ENCODE data around the gene PAK3. TPM values are rescaled to one million over a fixed set of nuclear protein-coding genes. Genes with fewer than 3 reads are reported as not detected.

Gene PAK3
- total RNA-seq, 1 donor from 2014 or later, result 4.0 TPM

DNA sequence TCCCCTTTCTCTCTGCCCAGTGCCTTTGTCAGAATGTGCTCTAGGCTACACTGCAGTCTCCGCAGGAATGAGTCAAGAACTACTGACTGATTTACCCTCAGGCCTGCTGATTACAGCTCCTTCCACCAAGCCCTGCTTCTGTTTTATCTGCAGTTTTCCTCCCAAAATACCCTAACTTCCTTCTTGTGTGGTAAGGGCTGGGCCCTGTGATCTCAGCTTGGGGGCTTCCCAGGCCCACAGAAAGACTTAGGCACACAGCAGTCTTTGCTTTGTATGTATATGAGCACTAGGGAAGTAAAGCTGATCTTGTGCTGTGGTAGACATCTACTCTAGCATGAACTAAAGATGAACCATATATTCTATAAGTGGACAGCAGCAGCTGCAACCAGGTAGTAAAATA is 18.8 kb downstream of the PAK3 start:
- TF ChIP-seq, protein P1, sequence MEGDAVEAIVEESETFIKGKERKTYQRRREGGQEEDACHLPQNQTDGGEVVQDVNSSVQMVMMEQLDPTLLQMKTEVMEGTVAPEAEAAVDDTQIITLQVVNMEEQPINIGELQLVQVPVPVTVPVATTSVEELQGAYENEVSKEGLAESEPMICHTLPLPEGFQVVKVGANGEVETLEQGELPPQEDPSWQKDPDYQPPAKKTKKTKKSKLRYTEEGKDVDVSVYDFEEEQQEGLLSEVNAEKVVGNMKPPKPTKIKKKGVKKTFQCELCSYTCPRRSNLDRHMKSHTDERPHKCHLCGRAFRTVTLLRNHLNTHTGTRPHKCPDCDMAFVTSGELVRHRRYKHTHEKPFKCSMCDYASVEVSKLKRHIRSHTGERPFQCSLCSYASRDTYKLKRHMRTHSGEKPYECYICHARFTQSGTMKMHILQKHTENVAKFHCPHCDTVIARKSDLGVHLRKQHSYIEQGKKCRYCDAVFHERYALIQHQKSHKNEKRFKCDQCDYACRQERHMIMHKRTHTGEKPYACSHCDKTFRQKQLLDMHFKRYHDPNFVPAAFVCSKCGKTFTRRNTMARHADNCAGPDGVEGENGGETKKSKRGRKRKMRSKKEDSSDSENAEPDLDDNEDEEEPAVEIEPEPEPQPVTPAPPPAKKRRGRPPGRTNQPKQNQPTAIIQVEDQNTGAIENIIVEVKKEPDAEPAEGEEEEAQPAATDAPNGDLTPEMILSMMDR (IDR thresholded peaks at IDR 0.05; ENCODE audit: unreplicated experiment), result no peak
- Mint-ChIP-seq H3K4me1 (ENCODE audit: unreplicated experiment) (no peaks in the 10 kb centered on the region), H3K27me3 (ENCODE audit: unreplicated experiment) (no peaks in the 10 kb centered on the region), H3K27ac (ENCODE audit: unreplicated experiment) (no peak overlapping the region), H3K9me3 (ENCODE audit: unreplicated experiment) (no peaks in the 10 kb centered on the region), H3K4me3 (ENCODE audit: unreplicated experiment) (no peak overlapping the region), H3K36me3 (ENCODE audit: low read depth, unreplicated experiment) (no peaks in the 10 kb centered on the region)
- DNase-seq (ENCODE audit: low spot score), result no peak

DNA sequence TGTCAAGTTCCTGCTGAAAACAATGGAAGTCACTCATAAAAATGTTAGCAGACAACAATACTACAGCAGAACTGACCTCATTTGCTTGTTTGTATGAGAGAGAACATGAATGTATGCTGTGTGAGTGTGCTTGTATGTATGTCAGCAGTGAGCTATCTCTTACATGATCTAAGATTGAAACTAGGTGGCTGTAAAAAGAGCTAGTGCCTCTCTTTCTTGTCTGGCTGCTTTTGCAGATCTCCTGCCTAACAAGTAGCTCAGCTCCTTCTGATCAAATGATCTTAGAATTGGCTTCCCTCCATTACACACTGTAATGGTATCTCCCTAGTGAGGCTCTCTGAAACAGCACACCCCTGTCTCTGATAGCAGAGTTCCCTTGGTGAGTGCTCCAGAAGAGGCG is 20.7 kb downstream of the PAK3 start:
- no peaks in the 10 kb centered on the region for H3K36me3 Mint-ChIP-seq (ENCODE audit: low read depth, unreplicated experiment)
- no peaks in the 10 kb centered on the region for H3K4me1 Mint-ChIP-seq (ENCODE audit: unreplicated experiment)
- no peak overlapping the region for H3K4me3 Mint-ChIP-seq (ENCODE audit: unreplicated experiment)
- TF ChIP-seq, protein P1 (IDR thresholded peaks at IDR 0.05; ENCODE audit: unreplicated experiment), result no peak
- no peaks in the 10 kb centered on the region for H3K9me3 Mint-ChIP-seq (ENCODE audit: unreplicated experiment)
- no peaks in the 10 kb centered on the region for H3K27me3 Mint-ChIP-seq (ENCODE audit: unreplicated experiment)
- no peak overlapping the region for H3K27ac Mint-ChIP-seq (ENCODE audit: unreplicated experiment)
- DNase-seq (ENCODE audit: low spot score), result no peak

DNA sequence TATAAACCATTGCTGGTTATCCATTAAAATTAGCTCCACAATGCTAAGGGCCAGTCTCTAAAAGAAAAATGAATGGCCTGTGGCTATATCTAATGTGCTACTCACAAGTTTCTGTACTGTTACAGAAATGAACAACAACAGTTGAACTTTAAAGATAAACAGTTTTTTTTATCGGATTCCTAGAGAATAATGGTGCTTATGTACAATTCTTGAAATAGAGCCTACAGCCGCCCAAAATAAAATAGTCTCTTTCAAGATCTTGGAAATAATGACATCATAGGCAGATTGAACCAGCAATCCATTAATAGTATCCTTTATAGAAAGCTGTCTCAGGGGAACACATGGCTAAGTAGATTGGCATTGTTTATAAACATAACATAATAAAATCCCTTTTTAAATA is 23.4 kb downstream of the PAK3 start:
- no peak for DNase-seq (ENCODE audit: low spot score)
- H3K27me3 Mint-ChIP-seq (ENCODE audit: unreplicated experiment), result no peaks in the 10 kb centered on the region
- H3K4me1 Mint-ChIP-seq (ENCODE audit: unreplicated experiment), result no peaks in the 10 kb centered on the region
- TF ChIP-seq, protein P1 (IDR thresholded peaks at IDR 0.05; ENCODE audit: unreplicated experiment), result no peak
- no peaks in the 10 kb centered on the region for H3K9me3 Mint-ChIP-seq (ENCODE audit: unreplicated experiment)
- no peak overlapping the region for H3K27ac Mint-ChIP-seq (ENCODE audit: unreplicated experiment)
- no peak overlapping the region for H3K4me3 Mint-ChIP-seq (ENCODE audit: unreplicated experiment)
- no peaks in the 10 kb centered on the region for H3K36me3 Mint-ChIP-seq (ENCODE audit: low read depth, unreplicated experiment)

DNA sequence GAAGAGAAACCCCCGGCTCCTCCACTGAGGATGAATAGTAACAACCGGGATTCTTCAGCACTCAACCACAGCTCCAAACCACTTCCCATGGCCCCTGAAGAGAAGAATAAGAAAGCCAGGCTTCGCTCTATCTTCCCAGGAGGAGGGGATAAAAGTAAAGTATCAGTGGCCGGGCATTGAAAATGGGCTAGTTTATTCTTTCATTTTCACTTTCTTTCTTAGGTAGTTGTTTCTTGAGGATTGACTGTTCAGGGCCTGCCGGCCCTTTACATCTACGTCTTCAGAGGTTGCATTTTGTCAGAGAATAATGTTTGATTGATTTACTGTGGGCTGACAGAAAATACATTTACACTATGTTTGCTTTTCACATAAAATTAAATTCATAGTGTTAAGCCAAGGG is 27.1 kb downstream of the PAK3 start:
- H3K4me1 Mint-ChIP-seq (ENCODE audit: unreplicated experiment), result no peaks in the 10 kb centered on the region
- no peak overlapping the region for H3K27ac Mint-ChIP-seq (ENCODE audit: unreplicated experiment)
- no peak overlapping the region for H3K4me3 Mint-ChIP-seq (ENCODE audit: unreplicated experiment)
- H3K36me3 Mint-ChIP-seq (ENCODE audit: low read depth, unreplicated experiment), result no peaks in the 10 kb centered on the region
- DNase-seq (ENCODE audit: low spot score), result no peak
- H3K27me3 Mint-ChIP-seq (ENCODE audit: unreplicated experiment), result no peaks in the 10 kb centered on the region
- H3K9me3 Mint-ChIP-seq (ENCODE audit: unreplicated experiment), result no peaks in the 10 kb centered on the region
- TF ChIP-seq, protein P1 (IDR thresholded peaks at IDR 0.05; ENCODE audit: unreplicated experiment), result no peak

DNA sequence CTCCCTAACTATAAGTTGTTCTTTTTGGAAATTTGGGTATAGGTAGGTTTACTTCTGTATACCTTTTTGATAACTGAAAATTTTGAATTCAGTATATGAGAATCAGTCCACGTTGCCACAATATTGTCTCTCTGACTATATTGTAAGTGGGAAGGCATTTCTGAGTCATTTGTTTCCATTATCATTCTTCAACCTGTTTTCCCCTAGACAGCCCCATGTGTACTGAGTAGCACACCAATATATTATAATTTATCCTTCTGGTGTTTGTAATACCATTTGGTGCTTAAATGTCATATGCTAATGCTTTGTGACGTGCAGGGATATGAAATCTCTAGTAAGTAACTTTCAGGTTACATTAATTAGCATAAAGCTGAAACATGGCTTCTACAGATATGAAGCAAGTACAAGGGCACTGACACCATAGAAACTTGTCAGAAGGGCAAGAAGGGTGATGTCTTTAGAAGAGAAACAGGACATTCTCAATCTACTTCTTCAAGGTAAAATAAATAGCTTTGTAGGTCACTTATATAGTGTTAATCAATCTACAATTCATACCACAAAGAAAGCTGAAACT is 27.7 kb downstream of the PAK3 start:
- H3K4me1 Mint-ChIP-seq (ENCODE audit: unreplicated experiment), result no peaks in the 10 kb centered on the region
- DNase-seq (ENCODE audit: low spot score), result no peak
- H3K9me3 Mint-ChIP-seq (ENCODE audit: unreplicated experiment), result no peaks in the 10 kb centered on the region
- H3K27ac Mint-ChIP-seq (ENCODE audit: unreplicated experiment), result no peak overlapping the region
- H3K36me3 Mint-ChIP-seq (ENCODE audit: low read depth, unreplicated experiment), result no peaks in the 10 kb centered on the region
- TF ChIP-seq, protein P1 (IDR thresholded peaks at IDR 0.05; ENCODE audit: unreplicated experiment), result no peak
- no peak overlapping the region for H3K4me3 Mint-ChIP-seq (ENCODE audit: unreplicated experiment)
- no peaks in the 10 kb centered on the region for H3K27me3 Mint-ChIP-seq (ENCODE audit: unreplicated experiment)
